ENCODE measurements around the gene KLHL35.
"Not testable (repeated sequence)": the region's sequence is repeated elsewhere in the genome, so short reads cannot be mapped to it uniquely, and the experiment has no call there.

The KLHL35 gene

GRCh38 chr11:75383246-75383645 lies 49.8 kb downstream of the KLHL35 start:
- Histone ChIP-seq H3K36me3 (no peaks in the 10 kb centered on the region), H3K4me3 (ENCODE audit: low read depth, low read length) (no peak overlapping the region), H3K27ac (no peak overlapping the region), H3K9me3 (ENCODE audit: severe bottlenecking) (no peaks in the 10 kb centered on the region), H3K27me3 (ENCODE audit: insufficient read depth, low read depth, severe bottlenecking) (no peaks in the 10 kb centered on the region)
- TF ChIP-seq CTCF (IDR thresholded peaks at IDR 0.05; ENCODE audit: low read depth, low read length), result no peak
- DNase-seq, result peak; percentile 54

GRCh38 chr11:75380716-75381420 lies 52.1 kb downstream of the KLHL35 start:
- Histone ChIP-seq H3K27ac (no peak overlapping the region), H3K27me3 (ENCODE audit: insufficient read depth, low read depth, severe bottlenecking) (no peaks in the 10 kb centered on the region), H3K4me3 (ENCODE audit: low read depth, low read length) (no peak overlapping the region), H3K9me3 (ENCODE audit: severe bottlenecking) (no peaks in the 10 kb centered on the region), H3K36me3 (no peaks in the 10 kb centered on the region)
- no peak for TF ChIP-seq CTCF (IDR thresholded peaks at IDR 0.05; ENCODE audit: low read depth, low read length)
- no peak for DNase-seq

GRCh38 chr11:75380245-75380644 lies 52.8 kb downstream of the KLHL35 start:
- no peak overlapping the region for H3K27ac ChIP-seq

GRCh38 chr11:75378776-75379175 lies 54.2 kb downstream of the KLHL35 start:
- H3K27ac ChIP-seq; H3K4me3 ChIP-seq (ENCODE audit: low read depth, low read length); H3K9me3 ChIP-seq (ENCODE audit: severe bottlenecking); H3K36me3 ChIP-seq; DNase-seq; H3K27me3 ChIP-seq (ENCODE audit: insufficient read depth, low read depth, severe bottlenecking): not testable (repeated sequence)

More at GRCh38 chr11:75380245-75380644, 52.8 kb downstream of the KLHL35 start:
- Histone ChIP-seq H3K4me3 (ENCODE audit: low read depth, low read length) (no peak overlapping the region), H3K27me3 (ENCODE audit: insufficient read depth, low read depth, severe bottlenecking) (no peaks in the 10 kb centered on the region), H3K9me3 (ENCODE audit: severe bottlenecking) (no peaks in the 10 kb centered on the region), H3K36me3 (no peaks in the 10 kb centered on the region)
- DNase-seq, result no peak
- no peak for TF ChIP-seq CTCF (IDR thresholded peaks at IDR 0.05; ENCODE audit: low read depth, low read length)

- no peaks in the 10 kb centered on the region for H3K9me3 ChIP-seq (ENCODE audit: severe bottlenecking)
- TF ChIP-seq CTCF (IDR thresholded peaks at IDR 0.05; ENCODE audit: low read depth, low read length), result peak; percentile 40; the same call in 1 of the 2 replicates
- H3K27ac ChIP-seq, result no peak overlapping the region
- H3K36me3 ChIP-seq, result no peaks in the 10 kb centered on the region
- peak; percentile 23 for DNase-seq
- no peaks in the 10 kb centered on the region for H3K27me3 ChIP-seq (ENCODE audit: insufficient read depth, low read depth, severe bottlenecking)
- H3K4me3 ChIP-seq (ENCODE audit: low read depth, low read length), result no peak overlapping the region
Measured at GRCh38 chr11:75376175-75376574, 56.8 kb downstream of the KLHL35 start.

GRCh38 chr11:75375626-75376025 lies 57.4 kb downstream of the KLHL35 start:
- Histone ChIP-seq H3K27ac (no peak overlapping the region), H3K27me3 (ENCODE audit: insufficient read depth, low read depth, severe bottlenecking) (no peaks in the 10 kb centered on the region), H3K36me3 (no peaks in the 10 kb centered on the region), H3K9me3 (ENCODE audit: severe bottlenecking) (no peaks in the 10 kb centered on the region), H3K4me3 (ENCODE audit: low read depth, low read length) (no peak overlapping the region)
- no peak for TF ChIP-seq CTCF (IDR thresholded peaks at IDR 0.05; ENCODE audit: low read depth, low read length)
- DNase-seq, result no peak
